Measurements from ENCODE around the gene BAAT.

GRCh38 chr9:101371813-101372212 lies 13.0 kb downstream of the BAAT start:
- no peak for TF ChIP-seq CTCF (IDR thresholded peaks at IDR 0.05; ENCODE audit: insufficient read depth, low read depth, low read length)
- TF ChIP-seq EZH2 (IDR thresholded peaks at IDR 0.05; ENCODE audit: insufficient read depth, low read length): no peak

Data from astrocyte (in vitro differentiated cells and primary cell).